ENCODE measurements around the gene ESX1.

Gene ESX1

DNA sequence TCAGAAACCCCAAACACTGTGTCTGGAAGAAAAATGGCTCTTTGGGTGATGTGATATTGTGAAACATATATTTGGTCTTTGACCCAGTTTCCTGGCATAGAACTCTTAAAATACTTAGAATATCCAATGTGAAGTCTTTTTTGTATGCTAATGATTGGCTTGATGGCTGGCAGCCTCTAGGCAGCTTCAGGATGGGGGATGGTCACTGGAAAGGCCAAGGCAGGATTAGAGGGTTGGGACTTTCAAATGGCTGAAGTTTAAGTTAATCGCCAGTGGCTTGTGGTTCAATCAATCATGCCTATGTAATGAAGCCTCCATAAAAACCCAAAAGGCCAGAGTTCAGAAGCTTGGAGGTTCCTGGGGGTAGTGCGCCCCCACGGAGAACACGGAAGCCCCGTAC is 33.5 kb upstream of the ESX1 start:
- no peaks in the 10 kb centered on the region for H3F3A ChIP-seq (ENCODE audit: low read depth)
- H3K36me3 ChIP-seq (ENCODE audit: insufficient read depth, low read length): no peaks in the 10 kb centered on the region
- no peaks in the 10 kb centered on the region for H3K79me2 ChIP-seq (ENCODE audit: insufficient read depth, low read length)
- H3K4me3 ChIP-seq (ENCODE audit: low read length, poor library complexity, severe bottlenecking): no peak overlapping the region
- no peak overlapping the region for H3K9ac ChIP-seq (ENCODE audit: low read depth, low read length, poor library complexity, severe bottlenecking)
- H3K27me3 ChIP-seq (ENCODE audit: insufficient read depth, low read length, poor library complexity, severe bottlenecking): no peaks in the 10 kb centered on the region
- no peaks in the 10 kb centered on the region for H3K9me2 ChIP-seq (replicated peaks; ENCODE audit: low read depth, low read length)
- no peak overlapping the region for H3K4me2 ChIP-seq (ENCODE audit: low read depth, low read length, poor library complexity, severe bottlenecking)
- no peaks in the 10 kb centered on the region for H3K4me1 ChIP-seq (ENCODE audit: insufficient read depth, low read length, poor library complexity, severe bottlenecking)
- no peaks in the 10 kb centered on the region for H3K9me3 ChIP-seq (ENCODE audit: insufficient read depth, low read depth, low read length)
- no peak overlapping the region for H2AFZ ChIP-seq (ENCODE audit: low read length)
- TF ChIP-seq, protein P1, sequence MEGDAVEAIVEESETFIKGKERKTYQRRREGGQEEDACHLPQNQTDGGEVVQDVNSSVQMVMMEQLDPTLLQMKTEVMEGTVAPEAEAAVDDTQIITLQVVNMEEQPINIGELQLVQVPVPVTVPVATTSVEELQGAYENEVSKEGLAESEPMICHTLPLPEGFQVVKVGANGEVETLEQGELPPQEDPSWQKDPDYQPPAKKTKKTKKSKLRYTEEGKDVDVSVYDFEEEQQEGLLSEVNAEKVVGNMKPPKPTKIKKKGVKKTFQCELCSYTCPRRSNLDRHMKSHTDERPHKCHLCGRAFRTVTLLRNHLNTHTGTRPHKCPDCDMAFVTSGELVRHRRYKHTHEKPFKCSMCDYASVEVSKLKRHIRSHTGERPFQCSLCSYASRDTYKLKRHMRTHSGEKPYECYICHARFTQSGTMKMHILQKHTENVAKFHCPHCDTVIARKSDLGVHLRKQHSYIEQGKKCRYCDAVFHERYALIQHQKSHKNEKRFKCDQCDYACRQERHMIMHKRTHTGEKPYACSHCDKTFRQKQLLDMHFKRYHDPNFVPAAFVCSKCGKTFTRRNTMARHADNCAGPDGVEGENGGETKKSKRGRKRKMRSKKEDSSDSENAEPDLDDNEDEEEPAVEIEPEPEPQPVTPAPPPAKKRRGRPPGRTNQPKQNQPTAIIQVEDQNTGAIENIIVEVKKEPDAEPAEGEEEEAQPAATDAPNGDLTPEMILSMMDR (conservative IDR thresholded peaks at IDR 0.05; ENCODE audit: low read length): no peak
- no peak for TF ChIP-seq EZH2phosphoT487 (IDR thresholded peaks at IDR 0.05; ENCODE audit: borderline replicate concordance)
- no peaks in the 10 kb centered on the region for H4K20me1 ChIP-seq (ENCODE audit: insufficient read depth, low read length, poor library complexity, severe bottlenecking)

DNA sequence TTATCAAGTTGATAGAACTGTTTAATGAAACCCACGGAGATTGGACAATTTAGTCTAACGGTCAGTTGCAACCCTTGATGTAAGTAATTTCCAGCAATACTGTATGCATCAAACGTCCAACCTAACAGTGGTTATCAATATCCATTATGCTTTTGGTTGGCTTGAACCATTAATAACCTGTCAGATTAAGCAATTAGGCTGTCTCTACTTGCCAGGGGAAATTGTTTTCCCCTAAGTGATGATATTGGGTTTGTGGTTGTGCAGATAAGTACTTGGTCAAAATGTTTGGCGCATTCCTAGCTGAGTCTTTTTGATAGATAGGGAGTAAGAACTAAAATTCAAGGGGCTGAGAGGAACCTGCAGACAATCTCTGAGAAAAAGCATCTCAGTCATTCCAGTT is 30.5 kb upstream of the ESX1 start:
- Histone ChIP-seq H3K9me2 (replicated peaks; ENCODE audit: low read depth, low read length) (no peaks in the 10 kb centered on the region), H3K4me1 (ENCODE audit: insufficient read depth, low read length, poor library complexity, severe bottlenecking) (no peaks in the 10 kb centered on the region), H3K79me2 (ENCODE audit: insufficient read depth, low read length) (no peaks in the 10 kb centered on the region), H3F3A (ENCODE audit: low read depth) (no peaks in the 10 kb centered on the region), H3K4me2 (ENCODE audit: low read depth, low read length, poor library complexity, severe bottlenecking) (no peak overlapping the region), H4K20me1 (ENCODE audit: insufficient read depth, low read length, poor library complexity, severe bottlenecking) (no peaks in the 10 kb centered on the region), H3K27me3 (ENCODE audit: insufficient read depth, low read length, poor library complexity, severe bottlenecking) (no peaks in the 10 kb centered on the region), H3K9ac (ENCODE audit: low read depth, low read length, poor library complexity, severe bottlenecking) (no peak overlapping the region), H3K36me3 (ENCODE audit: insufficient read depth, low read length) (no peaks in the 10 kb centered on the region), H3K4me3 (ENCODE audit: low read length, poor library complexity, severe bottlenecking) (no peak overlapping the region), H3K9me3 (ENCODE audit: insufficient read depth, low read depth, low read length) (no peaks in the 10 kb centered on the region), H2AFZ (ENCODE audit: low read length) (no peak overlapping the region)
- no peak for TF ChIP-seq EZH2phosphoT487 (IDR thresholded peaks at IDR 0.05; ENCODE audit: borderline replicate concordance)
- TF ChIP-seq, protein P1 (conservative IDR thresholded peaks at IDR 0.05; ENCODE audit: low read length): no peak

DNA sequence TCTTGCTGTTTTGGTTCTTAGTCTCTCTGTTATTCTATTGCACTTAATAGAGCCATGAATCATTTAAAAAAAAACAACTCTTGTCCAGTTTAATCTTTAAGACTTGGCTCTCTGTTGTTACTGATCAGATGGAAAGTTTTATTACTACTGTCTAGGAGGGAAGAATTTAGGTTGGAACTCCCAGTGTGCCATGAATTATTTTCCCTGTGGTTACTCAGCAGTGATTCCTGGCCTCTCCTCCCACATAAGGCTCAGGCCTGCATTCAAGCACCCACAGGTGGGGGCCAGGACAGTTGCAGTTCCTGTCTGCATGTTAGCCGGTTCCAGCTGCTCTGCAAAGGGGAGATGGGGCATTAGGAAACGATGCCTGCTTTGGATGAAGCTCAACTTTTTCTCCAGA is 29.8 kb upstream of the ESX1 start:
- H3K4me2 ChIP-seq (ENCODE audit: low read depth, low read length, poor library complexity, severe bottlenecking): no peak overlapping the region
- H3F3A ChIP-seq (ENCODE audit: low read depth): no peaks in the 10 kb centered on the region
- H2AFZ ChIP-seq (ENCODE audit: low read length): no peak overlapping the region
- H3K9ac ChIP-seq (ENCODE audit: low read depth, low read length, poor library complexity, severe bottlenecking): no peak overlapping the region
- no peaks in the 10 kb centered on the region for H3K9me3 ChIP-seq (ENCODE audit: insufficient read depth, low read depth, low read length)
- no peaks in the 10 kb centered on the region for H4K20me1 ChIP-seq (ENCODE audit: insufficient read depth, low read length, poor library complexity, severe bottlenecking)
- no peak overlapping the region for H3K4me3 ChIP-seq (ENCODE audit: low read length, poor library complexity, severe bottlenecking)
- no peaks in the 10 kb centered on the region for H3K9me2 ChIP-seq (replicated peaks; ENCODE audit: low read depth, low read length)
- H3K27me3 ChIP-seq (ENCODE audit: insufficient read depth, low read length, poor library complexity, severe bottlenecking): no peaks in the 10 kb centered on the region
- no peaks in the 10 kb centered on the region for H3K4me1 ChIP-seq (ENCODE audit: insufficient read depth, low read length, poor library complexity, severe bottlenecking)
- no peaks in the 10 kb centered on the region for H3K36me3 ChIP-seq (ENCODE audit: insufficient read depth, low read length)
- no peaks in the 10 kb centered on the region for H3K79me2 ChIP-seq (ENCODE audit: insufficient read depth, low read length)
- TF ChIP-seq EZH2phosphoT487 (IDR thresholded peaks at IDR 0.05; ENCODE audit: borderline replicate concordance): no peak
- TF ChIP-seq, protein P1 (conservative IDR thresholded peaks at IDR 0.05; ENCODE audit: low read length): no peak

Data from Loucy (cell line).